ENCODE measurements around the gene SELPLG. TPM values are rescaled to one million over a fixed set of nuclear protein-coding genes. Genes with fewer than 3 reads are reported as not detected.
"Not testable (repeated sequence)": the region's sequence is repeated elsewhere in the genome, so short reads cannot be mapped to it uniquely, and the experiment has no call there.

Gene SELPLG
- total RNA-seq, 1 experiment from 2014 or later = 2.9 TPM

GRCh38 chr12:108638997-108639822, 5.5 kb upstream of the SELPLG start:
- H3K9me3 ChIP-seq (replicated peaks) = peaks cover 3% of the 10 kb centered on the region; the same call in 1 of the 2 replicates
- DNase-seq (ENCODE audit: low read depth in 1 of 2, low spot score in 2 of 2) = peak; percentile 72 to 91
- H3K27ac ChIP-seq = no peak overlapping the region
- no peak overlapping the region for H3K4me3 ChIP-seq
- H3K36me3 ChIP-seq = no peaks in the 10 kb centered on the region
- H3K27me3 ChIP-seq (replicated peaks) = peaks cover 17% of the 10 kb centered on the region
- H3K4me1 ChIP-seq (replicated peaks) = peaks cover 6% of the 10 kb centered on the region

- no peaks in the 10 kb centered on the region; the same call in 1 of the 2 replicates for H3K4me1 ChIP-seq (replicated peaks)
- no peak overlapping the region for H3K4me3 ChIP-seq
- no peak overlapping the region for H3K27ac ChIP-seq
- peaks cover 3% of the 10 kb centered on the region; the same call in 1 of the 2 replicates for H3K9me3 ChIP-seq (replicated peaks)
- no peaks in the 10 kb centered on the region for H3K36me3 ChIP-seq
- peaks cover 13% of the 10 kb centered on the region for H3K27me3 ChIP-seq (replicated peaks)
- peak; percentile 73 to 92 for DNase-seq (ENCODE audit: low read depth in 1 of 2, low spot score in 2 of 2)
Observed at GRCh38 chr12:108638141-108638827, 4.6 kb upstream of the SELPLG start.

GRCh38 chr12:108637222-108637971, 3.7 kb upstream of the SELPLG start:
- peak; percentile 70 to 91 for DNase-seq (ENCODE audit: low read depth in 1 of 2, low spot score in 2 of 2)
- Histone ChIP-seq H3K4me3 (no peak overlapping the region), H3K4me1 (replicated peaks) (no peaks in the 10 kb centered on the region; the same call in 1 of the 2 replicates), H3K36me3 (no peaks in the 10 kb centered on the region), H3K27me3 (replicated peaks) (0 out of 2 replicates have a peak, but pooled peaks cover 6% of the 10 kb centered on the region), H3K27ac (no peak overlapping the region), H3K9me3 (replicated peaks) (peaks cover 3% of the 10 kb centered on the region; the same call in 1 of the 2 replicates)

- Histone ChIP-seq H3K4me1 (replicated peaks) (peaks cover 6% of the 10 kb centered on the region), H3K9me3 (replicated peaks) (peaks cover 3% of the 10 kb centered on the region; the same call in 1 of the 2 replicates), H3K27me3 (replicated peaks) (0 out of 2 replicates have a peak, but pooled peaks cover 6% of the 10 kb centered on the region), H3K4me3 (no peak overlapping the region), H3K27ac (no peak overlapping the region), H3K36me3 (no peaks in the 10 kb centered on the region)
- peak; percentile 70 to 87 for DNase-seq (ENCODE audit: low read depth in 1 of 2, low spot score in 2 of 2)
Observed at GRCh38 chr12:108635997-108636808, 2.5 kb upstream of the SELPLG start.

GRCh38 chr12:108635201-108635996, 1.7 kb upstream of the SELPLG start:
- H3K4me3 ChIP-seq = no peak overlapping the region
- peak; percentile 72 to 91 for DNase-seq (ENCODE audit: low read depth in 1 of 2, low spot score in 2 of 2)
- no peaks in the 10 kb centered on the region for H3K9me3 ChIP-seq (replicated peaks)
- H3K4me1 ChIP-seq (replicated peaks) = peaks cover 12% of the 10 kb centered on the region
- no peak overlapping the region for H3K27ac ChIP-seq
- no peaks in the 10 kb centered on the region for H3K36me3 ChIP-seq
- H3K27me3 ChIP-seq (replicated peaks) = 0 out of 2 replicates have a peak, but pooled peaks cover 3% of the 10 kb centered on the region

- DNase-seq (ENCODE audit: low read depth in 1 of 2, low spot score in 2 of 2) = peak; percentile 78 to 96
- 0 out of 2 replicates have a peak, but pooled peaks cover 3% of the 10 kb centered on the region for H3K27me3 ChIP-seq (replicated peaks)
- H3K9me3 ChIP-seq (replicated peaks) = no peaks in the 10 kb centered on the region
- no peak overlapping the region for H3K4me3 ChIP-seq
- H3K36me3 ChIP-seq = no peaks in the 10 kb centered on the region
- H3K27ac ChIP-seq = no peak overlapping the region
- peaks cover 23% of the 10 kb centered on the region for H3K4me1 ChIP-seq (replicated peaks)
Observed at GRCh38 chr12:108634341-108634751, 652 bp upstream of the SELPLG start.

- no peaks in the 10 kb centered on the region for H3K36me3 ChIP-seq
- H3K4me1 ChIP-seq (replicated peaks) = peaks cover 35% of the 10 kb centered on the region
- peak; percentile 68 to 91 for DNase-seq (ENCODE audit: low read depth in 1 of 2, low spot score in 2 of 2)
- no peak overlapping the region for H3K27ac ChIP-seq
- 0 out of 2 replicates have a peak, but pooled peaks cover 3% of the 10 kb centered on the region for H3K27me3 ChIP-seq (replicated peaks)
- no peaks in the 10 kb centered on the region for H3K9me3 ChIP-seq (replicated peaks)
- H3K4me3 ChIP-seq = no peak overlapping the region
Observed at GRCh38 chr12:108633081-108633533, 587 bp downstream of the SELPLG start.

- not testable (repeated sequence) for H3K9me3 ChIP-seq (replicated peaks); H3K36me3 ChIP-seq; H3K27me3 ChIP-seq (replicated peaks); H3K27ac ChIP-seq; H3K4me3 ChIP-seq
- H3K4me1 ChIP-seq (replicated peaks) = peaks cover 37% of the 10 kb centered on the region
- DNase-seq (ENCODE audit: low read depth in 1 of 2, low spot score in 2 of 2) = peak in 1 of 2 experiments; percentile 83
Observed at GRCh38 chr12:108631261-108631660, 2.4 kb downstream of the SELPLG start.

GRCh38 chr12:108630481-108631207, 3.0 kb downstream of the SELPLG start:
- H3K4me1 ChIP-seq (replicated peaks) = peaks cover 37% of the 10 kb centered on the region
- no peaks in the 10 kb centered on the region for H3K36me3 ChIP-seq
- H3K9me3 ChIP-seq (replicated peaks) = no peaks in the 10 kb centered on the region; the same call in 1 of the 2 replicates
- no peak overlapping the region for H3K4me3 ChIP-seq
- no peaks in the 10 kb centered on the region for H3K27me3 ChIP-seq (replicated peaks)
- peak; percentile 99 to 100 for DNase-seq (ENCODE audit: low read depth in 1 of 2, low spot score in 2 of 2)
- H3K27ac ChIP-seq = peak overlapping the region; percentile 11

- peaks cover 37% of the 10 kb centered on the region for H3K4me1 ChIP-seq (replicated peaks)
- no peaks in the 10 kb centered on the region; the same call in 1 of the 2 replicates for H3K9me3 ChIP-seq (replicated peaks)
- H3K27me3 ChIP-seq (replicated peaks) = no peaks in the 10 kb centered on the region
- no peak overlapping the region for H3K4me3 ChIP-seq
- H3K27ac ChIP-seq = peak overlapping the region; percentile 11
- H3K36me3 ChIP-seq = no peaks in the 10 kb centered on the region
- peak; percentile 98 to 100 for DNase-seq (ENCODE audit: low read depth in 1 of 2, low spot score in 2 of 2)
Observed at GRCh38 chr12:108629824-108630476, 3.7 kb downstream of the SELPLG start.

- Histone ChIP-seq H3K27me3 (replicated peaks) (no peaks in the 10 kb centered on the region), H3K4me3 (no peak overlapping the region), H3K9me3 (replicated peaks) (no peaks in the 10 kb centered on the region; the same call in 1 of the 2 replicates), H3K36me3 (no peaks in the 10 kb centered on the region), H3K4me1 (replicated peaks) (peaks cover 37% of the 10 kb centered on the region), H3K27ac (peak overlapping the region; percentile 11)
- DNase-seq (ENCODE audit: low read depth in 1 of 2, low spot score in 2 of 2) = peak; percentile 75 to 95
Observed at GRCh38 chr12:108629151-108629550, 4.5 kb downstream of the SELPLG start.

Measured in SJSA1 (cell line).